ENCODE results near the gene TANC1.
A peak's percentile ranks its signal among the peaks of the same experiment; 100 is the strongest.

TANC1 gene

DNA sequence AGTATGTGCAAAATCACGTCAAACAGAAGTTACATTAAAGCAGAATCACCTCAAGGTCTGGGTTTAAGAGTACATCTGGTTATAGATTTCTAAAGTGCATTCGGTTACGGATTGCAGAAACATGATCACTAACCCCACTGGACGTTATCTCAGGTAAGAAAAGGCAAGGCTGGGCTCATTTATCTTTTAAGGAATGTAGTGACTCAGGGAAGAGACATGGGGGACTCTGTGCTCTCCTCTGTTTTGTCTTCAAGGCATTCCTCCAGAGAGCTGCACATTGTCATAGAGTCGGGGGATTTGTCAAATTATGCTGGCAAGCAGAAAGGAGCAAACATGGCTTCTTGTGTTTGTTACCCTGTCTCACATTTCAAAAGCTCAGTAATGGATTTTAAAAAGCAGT lies 303.7 kb downstream of the TANC1 start:
- DNase-seq (no peak), ATAC-seq (ENCODE audit: insufficient read depth, low read depth) (no peak)
- Histone ChIP-seq H3K9me3 (ENCODE audit: insufficient read depth, low read length, severe bottlenecking) (no peaks in the 10 kb centered on the region), H3K27ac (ENCODE audit: low read length) (no peak overlapping the region), H4K20me1 (ENCODE audit: insufficient read depth, low read length) (no peaks in the 10 kb centered on the region), H3K79me2 (ENCODE audit: insufficient read depth, low read length) (peaks cover 65% of the 10 kb centered on the region), H3K36me3 (ENCODE audit: insufficient read depth, low read length) (peaks cover 37% of the 10 kb centered on the region), H3K27me3 (ENCODE audit: insufficient read depth, low read length, poor library complexity) (no peaks in the 10 kb centered on the region), H2AFZ (ENCODE audit: low read depth, low read length) (no peak overlapping the region), H3K9ac (ENCODE audit: low read depth, low read length) (no peak overlapping the region), H3K4me1 (ENCODE audit: insufficient read depth, low read length) (no peaks in the 10 kb centered on the region), H3K4me2 (ENCODE audit: insufficient read depth, low read length) (no peak overlapping the region), H3K4me3 (ENCODE audit: low read depth in 1 of 2, low read length in 2 of 2) (no peak overlapping the region)
- TF ChIP-seq EZH2 (IDR thresholded peaks at IDR 0.05; ENCODE audit: borderline replicate concordance, low read depth, low read length, severe bottlenecking) (no peak), CTCF (IDR thresholded peaks at IDR 0.05; ENCODE audit: borderline replicate concordance, extremely low read depth, low read length, poor library complexity, severe bottlenecking) (no peak)

DNA sequence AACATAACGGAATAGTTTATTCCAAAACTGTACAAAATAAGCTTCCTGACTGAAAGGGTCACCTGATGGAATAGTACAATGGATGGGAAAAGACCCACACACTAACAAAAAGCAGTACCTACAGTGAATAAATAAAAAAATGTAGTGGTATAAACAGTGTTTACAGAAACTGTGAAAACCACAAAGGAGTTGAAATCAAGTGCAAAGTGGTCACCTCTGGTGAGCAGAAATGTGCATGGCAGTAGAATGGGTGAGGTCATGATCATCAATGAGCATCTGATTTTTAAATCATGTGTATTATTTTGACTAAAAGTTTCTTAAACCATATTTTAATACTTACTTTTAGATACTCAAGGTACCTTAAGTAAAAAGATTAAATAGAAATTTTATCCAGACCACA lies 306.7 kb downstream of the TANC1 start:
- Histone ChIP-seq H3K4me2 (ENCODE audit: insufficient read depth, low read length) (no peak overlapping the region), H3K79me2 (ENCODE audit: insufficient read depth, low read length) (peaks cover 61% of the 10 kb centered on the region), H3K36me3 (ENCODE audit: insufficient read depth, low read length) (peaks cover 48% of the 10 kb centered on the region), H3K9me3 (ENCODE audit: insufficient read depth, low read length, severe bottlenecking) (no peaks in the 10 kb centered on the region), H3K27ac (ENCODE audit: low read length) (no peak overlapping the region), H3K4me1 (ENCODE audit: insufficient read depth, low read length) (no peaks in the 10 kb centered on the region), H4K20me1 (ENCODE audit: insufficient read depth, low read length) (no peaks in the 10 kb centered on the region), H2AFZ (ENCODE audit: low read depth, low read length) (no peak overlapping the region), H3K4me3 (ENCODE audit: low read depth in 1 of 2, low read length in 2 of 2) (no peak overlapping the region), H3K27me3 (ENCODE audit: insufficient read depth, low read length, poor library complexity) (no peaks in the 10 kb centered on the region), H3K9ac (ENCODE audit: low read depth, low read length) (no peak overlapping the region)
- no peak for DNase-seq
- TF ChIP-seq EZH2 (IDR thresholded peaks at IDR 0.05; ENCODE audit: borderline replicate concordance, low read depth, low read length, severe bottlenecking) (no peak), CTCF (IDR thresholded peaks at IDR 0.05; ENCODE audit: borderline replicate concordance, extremely low read depth, low read length, poor library complexity, severe bottlenecking) (no peak)
- ATAC-seq (ENCODE audit: insufficient read depth, low read depth) = no peak

DNA sequence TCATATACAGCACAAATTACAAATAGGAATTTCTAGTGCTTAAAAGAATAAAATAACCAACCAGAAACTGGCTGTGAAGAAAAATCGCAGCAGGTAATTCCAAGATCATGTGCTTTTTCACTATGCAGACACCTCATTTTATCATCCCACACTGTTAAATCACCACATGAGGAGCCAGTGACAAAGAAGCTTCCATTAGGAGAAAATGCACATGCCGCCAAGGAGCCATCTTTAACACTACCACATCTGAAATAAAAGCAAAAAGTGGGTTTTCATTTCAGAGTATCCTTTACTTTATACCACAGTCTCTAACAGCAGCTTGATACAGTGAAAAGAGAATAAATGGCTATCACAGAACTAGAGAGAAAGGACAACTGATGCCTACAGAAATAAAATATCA lies 311.3 kb downstream of the TANC1 start:
- Histone ChIP-seq H4K20me1 (ENCODE audit: insufficient read depth, low read length) (peaks cover 6% of the 10 kb centered on the region; the same call in 1 of the 2 replicates), H3K27me3 (ENCODE audit: insufficient read depth, low read length, poor library complexity) (no peaks in the 10 kb centered on the region), H3K4me2 (ENCODE audit: insufficient read depth, low read length) (peak overlapping the region; percentile 3; the same call in 1 of the 2 replicates), H3K79me2 (ENCODE audit: insufficient read depth, low read length) (peaks cover 75% of the 10 kb centered on the region), H3K36me3 (ENCODE audit: insufficient read depth, low read length) (peaks cover 39% of the 10 kb centered on the region), H2AFZ (ENCODE audit: low read depth, low read length) (no peak overlapping the region), H3K4me3 (ENCODE audit: low read depth in 1 of 2, low read length in 2 of 2) (no peak overlapping the region), H3K4me1 (ENCODE audit: insufficient read depth, low read length) (peaks cover 22% of the 10 kb centered on the region), H3K9ac (ENCODE audit: low read depth, low read length) (no peak overlapping the region), H3K27ac (ENCODE audit: low read length) (no peak overlapping the region), H3K9me3 (ENCODE audit: insufficient read depth, low read length, severe bottlenecking) (no peaks in the 10 kb centered on the region)
- ATAC-seq (ENCODE audit: insufficient read depth, low read depth) (no peak), DNase-seq (no peak)
- TF ChIP-seq CTCF (IDR thresholded peaks at IDR 0.05; ENCODE audit: borderline replicate concordance, extremely low read depth, low read length, poor library complexity, severe bottlenecking) (no peak), EZH2 (IDR thresholded peaks at IDR 0.05; ENCODE audit: borderline replicate concordance, low read depth, low read length, severe bottlenecking) (no peak)

DNA sequence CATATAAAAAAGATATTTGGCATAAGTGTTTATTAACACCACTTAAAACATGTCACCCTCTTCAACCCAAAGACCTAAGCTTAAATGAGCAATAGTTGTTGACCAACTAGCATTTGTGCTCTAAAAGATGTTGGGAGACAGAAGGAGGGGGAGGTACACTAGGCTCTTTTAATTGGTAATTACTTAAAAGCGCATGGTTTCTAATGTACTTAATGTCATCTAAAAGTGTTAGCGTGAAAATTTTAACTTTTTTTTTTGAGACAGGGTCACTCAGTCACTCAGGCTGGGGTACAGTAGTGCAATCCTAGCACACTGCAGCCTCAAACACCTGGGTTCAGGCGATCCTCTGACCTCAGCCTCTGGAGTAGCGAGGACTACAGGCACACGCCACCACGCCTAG lies 312.6 kb downstream of the TANC1 start:
- no peaks in the 10 kb centered on the region for H3K27me3 ChIP-seq (ENCODE audit: insufficient read depth, low read length, poor library complexity)
- H3K36me3 ChIP-seq (ENCODE audit: insufficient read depth, low read length) = peaks cover 34% of the 10 kb centered on the region
- H3K27ac ChIP-seq (ENCODE audit: low read length) = no peak overlapping the region
- H3K4me1 ChIP-seq (ENCODE audit: insufficient read depth, low read length) = peaks cover 35% of the 10 kb centered on the region
- H3K9me3 ChIP-seq (ENCODE audit: insufficient read depth, low read length, severe bottlenecking) = no peaks in the 10 kb centered on the region
- H3K4me2 ChIP-seq (ENCODE audit: insufficient read depth, low read length) = no peak overlapping the region
- peaks cover 6% of the 10 kb centered on the region; the same call in 1 of the 2 replicates for H4K20me1 ChIP-seq (ENCODE audit: insufficient read depth, low read length)
- peaks cover 83% of the 10 kb centered on the region for H3K79me2 ChIP-seq (ENCODE audit: insufficient read depth, low read length)
- H3K4me3 ChIP-seq (ENCODE audit: low read depth in 1 of 2, low read length in 2 of 2) = no peak overlapping the region
- H3K9ac ChIP-seq (ENCODE audit: low read depth, low read length) = no peak overlapping the region
- ATAC-seq (ENCODE audit: insufficient read depth, low read depth) = no peak
- DNase-seq = no peak
- H2AFZ ChIP-seq (ENCODE audit: low read depth, low read length) = no peak overlapping the region
- TF ChIP-seq CTCF (IDR thresholded peaks at IDR 0.05; ENCODE audit: borderline replicate concordance, extremely low read depth, low read length, poor library complexity, severe bottlenecking) (no peak), EZH2 (IDR thresholded peaks at IDR 0.05; ENCODE audit: borderline replicate concordance, low read depth, low read length, severe bottlenecking) (no peak)

Measured in DND-41 (cell line).